ENCODE results near the gene IMPACT. TPM values are rescaled to one million over a fixed set of nuclear protein-coding genes. Genes with fewer than 3 reads are reported as not detected.

The IMPACT gene, protein sequence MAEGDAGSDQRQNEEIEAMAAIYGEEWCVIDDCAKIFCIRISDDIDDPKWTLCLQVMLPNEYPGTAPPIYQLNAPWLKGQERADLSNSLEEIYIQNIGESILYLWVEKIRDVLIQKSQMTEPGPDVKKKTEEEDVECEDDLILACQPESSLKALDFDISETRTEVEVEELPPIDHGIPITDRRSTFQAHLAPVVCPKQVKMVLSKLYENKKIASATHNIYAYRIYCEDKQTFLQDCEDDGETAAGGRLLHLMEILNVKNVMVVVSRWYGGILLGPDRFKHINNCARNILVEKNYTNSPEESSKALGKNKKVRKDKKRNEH
- total RNA-seq: 38.2 TPM

DNA sequence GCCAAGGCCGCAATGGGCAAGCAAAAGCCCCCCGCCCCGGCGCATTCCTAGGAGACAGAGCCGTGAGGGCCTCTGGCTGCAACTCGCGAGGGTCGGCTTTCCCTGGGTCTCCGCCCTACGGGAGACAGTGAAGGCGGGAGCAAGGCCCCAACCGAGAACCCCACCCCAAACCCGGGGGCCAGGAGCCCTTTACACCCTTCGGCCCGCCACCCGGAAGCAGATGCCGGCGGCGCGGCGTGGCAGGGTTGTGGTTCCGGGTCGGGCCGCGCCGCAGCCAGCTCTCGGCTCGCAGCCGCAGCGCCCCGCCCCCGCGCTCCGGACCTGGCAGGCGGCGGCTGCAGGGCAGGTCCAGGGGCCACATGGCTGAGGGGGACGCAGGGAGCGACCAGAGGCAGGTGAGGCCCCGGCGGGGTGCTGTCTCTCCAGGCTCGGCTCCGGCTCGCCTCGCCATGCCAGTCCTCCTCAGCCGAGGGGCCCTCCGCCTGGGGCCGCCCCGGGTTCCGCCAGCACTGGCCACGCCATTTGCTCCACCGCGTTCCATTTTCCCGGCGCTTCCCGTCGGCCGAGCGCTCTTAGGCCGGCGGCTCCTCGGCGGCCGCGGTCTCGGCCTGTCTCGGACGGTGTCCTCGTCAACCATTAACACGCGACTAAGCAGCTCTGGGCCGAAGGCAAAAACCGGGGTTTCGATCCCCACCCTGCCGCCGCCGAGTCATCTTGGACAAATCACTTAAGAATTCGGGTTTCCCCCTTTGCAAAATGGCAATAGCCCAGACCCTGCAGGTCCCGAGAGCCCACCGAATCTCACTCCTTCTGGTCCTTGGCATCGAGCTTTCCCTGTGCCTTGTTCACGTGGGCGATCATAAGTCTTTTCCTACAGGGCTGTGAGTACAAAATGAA, at the start of gene IMPACT:
Gene IMPACT (plus strand): TSS at position 273 of the 897 bp plus-strand sequence. CDS start 87 bp downstream, at position 360.
- Histone ChIP-seq H3K27ac (peak within 1 kb of the TSS; percentile 78 to 79), H3K9me3 (no peaks in the 10 kb centered on the region), H3K36me3 (no peaks in the 10 kb centered on the region), H3K4me1 (peaks cover 6 to 7% of the 10 kb centered on the region in 2 donors), H3K27me3 (no peaks in the 10 kb centered on the region), H3K4me3 (peak within 1 kb of the TSS; percentile 82 to 96)
- peak; percentile 19 to 85 for DNase-seq (ENCODE audit: low spot score in 2 of 2)
- intact Hi-C loops (cut with DNase I): loop anchor here (1.0 to 5.0 kb wide), 4 partner anchors 29 to 921 kb away; partner anchors contain the start of gene OSBPL1A
- TF ChIP-seq, protein P1, sequence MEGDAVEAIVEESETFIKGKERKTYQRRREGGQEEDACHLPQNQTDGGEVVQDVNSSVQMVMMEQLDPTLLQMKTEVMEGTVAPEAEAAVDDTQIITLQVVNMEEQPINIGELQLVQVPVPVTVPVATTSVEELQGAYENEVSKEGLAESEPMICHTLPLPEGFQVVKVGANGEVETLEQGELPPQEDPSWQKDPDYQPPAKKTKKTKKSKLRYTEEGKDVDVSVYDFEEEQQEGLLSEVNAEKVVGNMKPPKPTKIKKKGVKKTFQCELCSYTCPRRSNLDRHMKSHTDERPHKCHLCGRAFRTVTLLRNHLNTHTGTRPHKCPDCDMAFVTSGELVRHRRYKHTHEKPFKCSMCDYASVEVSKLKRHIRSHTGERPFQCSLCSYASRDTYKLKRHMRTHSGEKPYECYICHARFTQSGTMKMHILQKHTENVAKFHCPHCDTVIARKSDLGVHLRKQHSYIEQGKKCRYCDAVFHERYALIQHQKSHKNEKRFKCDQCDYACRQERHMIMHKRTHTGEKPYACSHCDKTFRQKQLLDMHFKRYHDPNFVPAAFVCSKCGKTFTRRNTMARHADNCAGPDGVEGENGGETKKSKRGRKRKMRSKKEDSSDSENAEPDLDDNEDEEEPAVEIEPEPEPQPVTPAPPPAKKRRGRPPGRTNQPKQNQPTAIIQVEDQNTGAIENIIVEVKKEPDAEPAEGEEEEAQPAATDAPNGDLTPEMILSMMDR (IDR thresholded peaks at IDR 0.05): no peak

DNA sequence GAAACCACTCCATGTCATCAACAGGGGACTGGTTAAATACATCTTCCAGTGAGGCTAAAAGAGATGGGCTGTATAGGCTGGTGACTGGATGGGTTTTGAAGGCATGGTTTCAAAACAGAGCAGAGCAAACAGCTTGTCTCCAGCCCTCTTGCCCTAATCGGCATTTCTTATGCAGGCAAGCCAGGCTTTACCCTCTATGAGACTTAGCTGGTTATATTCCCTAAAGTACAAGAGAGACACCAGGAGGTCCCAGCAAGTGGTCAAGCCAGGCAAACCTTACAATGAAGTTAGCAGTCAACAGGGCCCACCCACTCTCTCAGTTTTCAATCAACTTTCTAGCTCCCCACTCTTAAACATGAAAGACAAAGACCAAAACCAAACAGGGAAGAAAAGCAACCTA, 47.9 kb upstream of the IMPACT start:
- peaks cover 0 to 6% of the 10 kb centered on the region in 2 donors for H3K36me3 ChIP-seq
- no peaks in the 10 kb centered on the region for H3K9me3 ChIP-seq
- no peaks in the 10 kb centered on the region for H3K4me1 ChIP-seq
- TF ChIP-seq, protein P1 (IDR thresholded peaks at IDR 0.05): no peak
- intact Hi-C loops (cut with DNase I): no loop called here
- no peak for DNase-seq (ENCODE audit: low spot score in 2 of 2)
- no peak overlapping the region for H3K27ac ChIP-seq
- H3K27me3 ChIP-seq: no peaks in the 10 kb centered on the region
- no peak overlapping the region for H3K4me3 ChIP-seq

DNA sequence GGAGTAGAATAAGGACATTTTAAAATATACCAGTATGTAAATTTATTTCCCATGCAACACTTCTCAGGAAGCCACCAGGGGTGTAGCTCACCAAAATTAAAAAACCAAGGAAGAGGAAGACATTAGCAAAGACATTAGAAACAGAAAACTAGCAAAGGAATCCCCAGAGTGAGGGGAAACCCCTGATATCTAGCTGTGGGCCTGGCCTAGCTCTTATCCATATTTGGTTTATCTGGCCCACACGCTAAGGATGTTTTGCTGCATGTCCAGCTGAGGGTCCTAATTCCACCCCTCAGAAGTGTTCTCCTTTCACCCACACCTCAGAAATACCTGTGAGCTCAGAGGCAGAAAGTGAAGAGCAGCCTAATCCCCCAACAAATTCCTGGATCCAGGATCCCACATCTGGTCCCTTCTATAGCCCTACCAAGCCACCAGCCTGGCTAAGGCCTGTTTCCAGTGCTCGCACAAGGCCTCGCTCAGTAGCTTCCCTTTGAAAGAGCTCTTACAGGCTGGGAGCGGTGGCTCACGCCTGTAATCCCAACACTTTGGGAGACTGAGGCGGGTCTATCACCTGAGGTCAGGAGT, 46.2 kb upstream of the IMPACT start:
- Histone ChIP-seq H3K36me3 (peaks cover 0 to 6% of the 10 kb centered on the region in 2 donors), H3K9me3 (no peaks in the 10 kb centered on the region), H3K27me3 (no peaks in the 10 kb centered on the region), H3K4me1 (no peaks in the 10 kb centered on the region), H3K4me3 (no peak overlapping the region), H3K27ac (no peak overlapping the region)
- TF ChIP-seq, protein P1 (IDR thresholded peaks at IDR 0.05): no peak
- DNase-seq (ENCODE audit: low spot score in 2 of 2): no peak
- intact Hi-C loops (cut with DNase I): no loop called here

GRCh38 chr18:24381126-24381525, 45.3 kb upstream of the IMPACT start:
- no peak overlapping the region for H3K27ac ChIP-seq
- intact Hi-C loops (cut with DNase I): no loop called here
- H3K27me3 ChIP-seq: no peaks in the 10 kb centered on the region
- DNase-seq (ENCODE audit: low spot score in 2 of 2): no peak
- peaks cover 0 to under 1% of the 10 kb centered on the region in 2 donors for H3K36me3 ChIP-seq
- no peaks in the 10 kb centered on the region for H3K9me3 ChIP-seq
- H3K4me1 ChIP-seq: no peaks in the 10 kb centered on the region
- no peak overlapping the region for H3K4me3 ChIP-seq
- TF ChIP-seq, protein P1 (IDR thresholded peaks at IDR 0.05): no peak

- intact Hi-C loops (cut with DNase I): no loop called here
- Histone ChIP-seq H3K4me1 (no peaks in the 10 kb centered on the region), H3K36me3 (no peaks in the 10 kb centered on the region), H3K27ac (no peak overlapping the region), H3K9me3 (no peaks in the 10 kb centered on the region), H3K27me3 (no peaks in the 10 kb centered on the region), H3K4me3 (no peak overlapping the region)
- TF ChIP-seq, protein P1 (IDR thresholded peaks at IDR 0.05): no peak
- no peak for DNase-seq (ENCODE audit: low spot score in 2 of 2)
Measured at GRCh38 chr18:24386681-24387080, 39.8 kb upstream of the IMPACT start.

Data from ascending aorta (tissue), 2 donors.